Lower lobe of right lung (tissue), 2 donors: ENCODE data around the gene SH3GL2. TPM values are rescaled to one million over a fixed set of nuclear protein-coding genes. Genes with fewer than 3 reads are reported as not detected.

Experiments used
- ATAC-seq, 2 donors: fragments of 200-7000 bp; cut with Tn5 transposase; one replicate each; pipeline ENCODE4 v1.9.1; 2020 to 2022; ENCODE audit warnings: mild to moderate bottlenecking in 2 of 2, moderate library complexity in 2 of 2
- DNase-seq: peaks from one replicate; pipeline ENCODE4 v3.0.0-alpha.2; 2020
- H3K27ac ChIP-seq: fragments of 200-600 bp; one replicate; pipeline ENCODE4 v1.8.0; 2022
- H3K27me3 ChIP-seq: fragments of 200-600 bp; one replicate; pipeline ENCODE4 v1.8.0; 2022; ENCODE audit warnings: low read depth
- H3K36me3 ChIP-seq: fragments of 200-600 bp; one replicate; pipeline ENCODE4 v1.8.0; 2022; ENCODE audit warnings: mild to moderate bottlenecking
- H3K4me1 ChIP-seq: fragments of 200-600 bp; one replicate; pipeline ENCODE4 v1.8.0; 2022
- H3K4me3 ChIP-seq: fragments of 200-600 bp; one replicate; pipeline ENCODE4 v1.8.0; 2022; ENCODE audit warnings: mild to moderate bottlenecking
- H3K9me3 ChIP-seq: fragments of 200-600 bp; one replicate; pipeline ENCODE4 v1.8.0; 2022
- CTCF ChIP-seq: fragments of 200-600 bp; IDR thresholded peaks from one replicate; pipeline ENCODE4 v1.8.0; 2022; ENCODE audit warnings: antibody characterized with exemption, mild to moderate bottlenecking
- intact Hi-C: fragments of 100-400 bp; cut with DNase I; formaldehyde crosslinking; loops from one replicate; pipeline ENCODE4 v1.11.0; 2022
- total RNA-seq: library from RNA; stranded (reverse); fragmentation: NEBNext Ultra II Directional; extraction: Animal tissue kit (Norgen Biotek cat#: 25700); gene quantifications from one replicate; pipeline ENCODE4 v1.2.1, GENCODE V29; 2021
- donor health status: DM: no; HTN: yes; CAD: no; lungs with severe emphysema.

SH3GL2 gene
- total RNA-seq, 1 donor from 2014 or later: 1.3 TPM

- H3K27ac ChIP-seq: no peak overlapping the region
- ATAC-seq: no peak
- intact Hi-C loops: no loop called here
- no peaks in the 10 kb centered on the region for H3K36me3 ChIP-seq
- H3K4me3 ChIP-seq: no peak overlapping the region
- H3K9me3 ChIP-seq: no peaks in the 10 kb centered on the region
- no peaks in the 10 kb centered on the region for H3K4me1 ChIP-seq
- DNase-seq: no peak
- no peaks in the 10 kb centered on the region for H3K27me3 ChIP-seq
- TF ChIP-seq CTCF: no peak
Observed at GRCh38 chr9:17589771-17590170, 10.9 kb downstream of the SH3GL2 start.

GRCh38 chr9:17594961-17595360 is 16.1 kb downstream of the SH3GL2 start:
- no peak for ATAC-seq
- Histone ChIP-seq H3K27me3 (no peaks in the 10 kb centered on the region), H3K27ac (no peak overlapping the region), H3K36me3 (no peaks in the 10 kb centered on the region), H3K9me3 (no peaks in the 10 kb centered on the region), H3K4me3 (no peak overlapping the region), H3K4me1 (no peaks in the 10 kb centered on the region)
- DNase-seq: no peak
- no peak for TF ChIP-seq CTCF
- intact Hi-C loops: no loop called here

GRCh38 chr9:17597977-17598376 is 19.1 kb downstream of the SH3GL2 start:
- Histone ChIP-seq H3K27ac (no peak overlapping the region), H3K4me3 (no peak overlapping the region), H3K9me3 (no peaks in the 10 kb centered on the region), H3K27me3 (no peaks in the 10 kb centered on the region), H3K36me3 (no peaks in the 10 kb centered on the region), H3K4me1 (no peaks in the 10 kb centered on the region)
- intact Hi-C loops: no loop called here
- DNase-seq (no peak), ATAC-seq (no peak)
- TF ChIP-seq CTCF: no peak

- H3K9me3 ChIP-seq: no peaks in the 10 kb centered on the region
- DNase-seq (no peak), ATAC-seq (no peak)
- H3K27me3 ChIP-seq: no peaks in the 10 kb centered on the region
- TF ChIP-seq CTCF: no peak
- no peaks in the 10 kb centered on the region for H3K4me1 ChIP-seq
- intact Hi-C loops: no loop called here
- no peak overlapping the region for H3K4me3 ChIP-seq
- no peaks in the 10 kb centered on the region for H3K36me3 ChIP-seq
- no peak overlapping the region for H3K27ac ChIP-seq
Observed at GRCh38 chr9:17600962-17601593, 22.2 kb downstream of the SH3GL2 start.

GRCh38 chr9:17604556-17604955 is 25.7 kb downstream of the SH3GL2 start:
- Histone ChIP-seq H3K27me3 (no peaks in the 10 kb centered on the region), H3K36me3 (no peaks in the 10 kb centered on the region), H3K4me1 (no peaks in the 10 kb centered on the region), H3K4me3 (no peak overlapping the region), H3K9me3 (no peaks in the 10 kb centered on the region), H3K27ac (no peak overlapping the region)
- DNase-seq (no peak), ATAC-seq (no peak)
- no peak for TF ChIP-seq CTCF
- intact Hi-C loops: no loop called here
